Adipocyte (in vitro differentiated cells): Measurements from ENCODE around the gene CCL25.

Experiments used
- DNase-seq: peaks from one replicate; pipeline ENCODE4 v3.0.0-alpha.2; 2015; ENCODE audit warnings: low read depth
- H3K27me3 ChIP-seq: replicated peaks from 2 replicates; pipeline ENCODE4 v1.7.0; 2013; ENCODE audit warnings: mild to moderate bottlenecking, low read length, moderate library complexity; ENCODE audit not compliant: control insufficient read depth, insufficient read depth
- H3K36me3 ChIP-seq: 2 replicates; pipeline ENCODE4 v1.7.0; 2013; ENCODE audit warnings: low read length, mild to moderate bottlenecking, moderate library complexity; ENCODE audit not compliant: control insufficient read depth, insufficient read depth, severe bottlenecking
- H3K4me1 ChIP-seq: 2 replicates; pipeline ENCODE4 v1.7.0; 2013; ENCODE audit warnings: mild to moderate bottlenecking, low read length, moderate library complexity; ENCODE audit not compliant: control insufficient read depth, insufficient read depth
- H3K4me3 ChIP-seq: 2 replicates; pipeline ENCODE4 v1.7.0; 2013; ENCODE audit warnings: mild to moderate bottlenecking, low read length, moderate library complexity
- H3K9ac ChIP-seq: 2 replicates; pipeline ENCODE4 v1.7.0; 2013; ENCODE audit warnings: mild to moderate bottlenecking, low read length, moderate library complexity
- H3K9me3 ChIP-seq: 2 replicates; pipeline ENCODE4 v1.7.0; 2013; ENCODE audit warnings: mild to moderate bottlenecking, low read length, moderate library complexity; ENCODE audit not compliant: control insufficient read depth

The CCL25 gene

GRCh38 chr19:8107301-8107903, 54.8 kb downstream of the CCL25 start:
- H3K9ac ChIP-seq, result no peak overlapping the region
- peaks cover 18% of the 10 kb centered on the region for H3K27me3 ChIP-seq
- no peaks in the 10 kb centered on the region for H3K36me3 ChIP-seq
- no peak overlapping the region for H3K4me3 ChIP-seq
- DNase-seq, result no peak
- no peaks in the 10 kb centered on the region for H3K9me3 ChIP-seq
- H3K4me1 ChIP-seq, result no peaks in the 10 kb centered on the region

GRCh38 chr19:8108560-8109445, 56.2 kb downstream of the CCL25 start:
- no peaks in the 10 kb centered on the region for H3K4me1 ChIP-seq
- H3K4me3 ChIP-seq, result no peak overlapping the region
- no peaks in the 10 kb centered on the region for H3K36me3 ChIP-seq
- H3K9ac ChIP-seq, result no peak overlapping the region
- no peaks in the 10 kb centered on the region for H3K9me3 ChIP-seq
- DNase-seq, result no peak
- H3K27me3 ChIP-seq, result peaks cover 18% of the 10 kb centered on the region

- no peaks in the 10 kb centered on the region for H3K4me1 ChIP-seq
- H3K36me3 ChIP-seq, result no peaks in the 10 kb centered on the region
- H3K27me3 ChIP-seq, result peaks cover 18% of the 10 kb centered on the region
- no peak overlapping the region for H3K9ac ChIP-seq
- no peak overlapping the region for H3K4me3 ChIP-seq
- H3K9me3 ChIP-seq, result no peaks in the 10 kb centered on the region
- no peak for DNase-seq
Observed at GRCh38 chr19:8109455-8109854, 56.9 kb downstream of the CCL25 start.

- Histone ChIP-seq H3K4me1 (no peaks in the 10 kb centered on the region), H3K27me3 (peaks cover 18% of the 10 kb centered on the region), H3K4me3 (no peak overlapping the region), H3K9ac (no peak overlapping the region), H3K9me3 (no peaks in the 10 kb centered on the region), H3K36me3 (no peaks in the 10 kb centered on the region)
- no peak for DNase-seq
Observed at GRCh38 chr19:8109890-8110662, 57.5 kb downstream of the CCL25 start.

GRCh38 chr19:8110931-8111330, 58.4 kb downstream of the CCL25 start:
- no peaks in the 10 kb centered on the region for H3K36me3 ChIP-seq
- H3K4me3 ChIP-seq, result no peak overlapping the region
- peaks cover 20% of the 10 kb centered on the region for H3K27me3 ChIP-seq
- no peaks in the 10 kb centered on the region for H3K9me3 ChIP-seq
- H3K9ac ChIP-seq, result no peak overlapping the region
- DNase-seq, result no peak
- no peaks in the 10 kb centered on the region for H3K4me1 ChIP-seq

GRCh38 chr19:8111376-8111775, 58.8 kb downstream of the CCL25 start:
- Histone ChIP-seq H3K9ac (no peak overlapping the region), H3K36me3 (no peaks in the 10 kb centered on the region), H3K27me3 (peaks cover 21% of the 10 kb centered on the region), H3K4me1 (no peaks in the 10 kb centered on the region), H3K9me3 (no peaks in the 10 kb centered on the region), H3K4me3 (no peak overlapping the region)
- no peak for DNase-seq
